Hepatic stellate cell (primary cell): ENCODE results near the gene GMPPB.
"Not testable (repeated sequence)": the region's sequence is repeated elsewhere in the genome, so short reads cannot be mapped to it uniquely, and the experiment has no call there.

Experiments
- DNase-seq: peaks from one replicate; pipeline ENCODE4 v3.0.0; 2011; ENCODE audit warnings: low spot score

Gene GMPPB

DNA sequence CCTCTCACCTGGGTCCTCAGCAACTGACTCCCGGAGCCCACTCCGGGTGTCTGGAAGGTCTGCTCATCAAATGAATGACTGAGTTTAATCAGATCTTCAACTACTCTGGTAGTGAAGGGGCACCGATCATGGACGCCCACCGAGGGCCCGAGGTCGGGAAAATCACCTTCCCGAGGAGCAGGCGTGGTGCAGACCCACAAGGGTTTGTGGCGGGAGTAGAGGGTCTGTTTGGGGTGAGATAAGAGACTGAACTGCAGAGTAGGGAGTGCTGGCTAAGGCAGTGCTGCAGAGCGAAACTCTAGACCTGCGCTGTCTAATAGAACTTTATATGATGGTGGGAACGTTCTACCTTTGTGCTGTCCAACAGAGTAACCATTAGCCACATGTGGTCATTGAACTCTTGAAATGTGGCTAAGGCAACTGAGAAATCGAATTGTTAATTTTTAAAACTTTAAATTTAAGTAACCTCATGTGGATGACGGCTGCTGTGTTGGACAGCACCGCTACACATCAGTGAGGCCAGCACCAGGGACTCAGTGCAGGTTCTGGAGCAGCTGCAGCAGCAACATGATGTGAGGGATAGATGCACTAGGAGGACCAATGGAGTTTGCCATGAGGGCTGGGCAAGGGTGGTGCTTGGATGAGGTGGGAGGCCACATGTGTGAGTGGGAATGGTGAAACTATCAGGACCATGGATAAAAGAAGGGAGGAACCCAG, 33.7 kb downstream of the GMPPB start:
- not testable (repeated sequence) for DNase-seq

GRCh38 chr3:49689046-49689907, 34.5 kb downstream of the GMPPB start, which contains the start of the genes MST1 and RNF123:
Gene MST1 (minus strand): TSS chr3:49689474. CDS start chr3:49688691, 783 bp downstream.
Gene RNF123 (plus strand): TSS chr3:49689557. CDS start chr3:49691166, 1,609 bp downstream.
- DNase-seq, result peak; percentile 94

DNA sequence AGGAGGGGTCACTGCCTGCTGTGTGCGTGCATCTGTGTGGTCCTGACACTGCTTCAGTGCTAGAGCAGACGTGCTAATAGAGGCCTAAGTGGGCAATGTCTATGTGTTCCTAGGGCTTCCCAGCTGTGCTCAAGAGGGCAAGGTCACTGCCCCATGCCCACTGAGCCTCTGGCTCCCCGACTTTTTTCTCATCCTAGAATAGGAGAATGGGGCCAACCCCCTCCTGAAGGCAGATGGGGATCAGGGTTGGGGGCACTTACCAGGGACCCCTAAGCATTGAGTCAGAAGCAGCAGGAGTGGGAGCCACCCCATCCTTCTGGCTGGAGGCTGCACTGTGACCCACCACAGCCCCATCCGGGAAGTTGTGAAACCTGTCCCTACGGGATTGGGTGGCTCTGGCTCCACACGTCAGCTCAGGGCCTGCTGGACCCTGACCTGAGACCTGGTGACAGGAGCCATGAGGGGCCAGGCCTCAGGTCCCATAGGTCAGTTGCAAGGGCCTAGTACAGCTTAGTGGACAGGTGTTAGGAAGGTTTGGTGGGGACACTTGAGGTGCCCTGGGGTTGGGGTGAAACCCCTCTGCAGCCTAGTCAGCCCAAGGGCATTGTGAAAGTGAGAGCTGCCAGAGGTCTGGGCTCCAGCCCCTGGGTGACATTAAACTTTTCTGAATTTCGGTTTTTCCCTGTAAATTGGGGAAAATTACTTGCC, 35.3 kb downstream of the GMPPB start:
- not testable (repeated sequence) for DNase-seq

DNA sequence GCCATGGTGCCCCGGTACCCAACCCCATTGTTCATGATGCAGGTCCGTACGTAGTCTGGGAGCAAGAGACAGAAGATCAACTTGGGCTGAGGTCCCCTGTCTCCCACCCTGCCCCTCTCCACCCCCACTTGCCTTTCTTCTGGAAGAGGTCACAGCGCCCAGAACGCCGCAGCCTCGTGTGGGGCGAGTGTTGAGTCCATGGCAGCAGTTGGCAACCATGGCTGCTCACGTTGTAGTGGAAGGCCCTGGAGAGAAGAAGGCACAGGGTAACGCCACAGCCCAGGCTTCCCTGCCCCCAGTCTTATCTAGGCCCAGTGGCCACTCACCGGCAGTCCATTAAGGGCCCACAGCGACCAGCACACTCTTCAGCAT, 36.3 kb downstream of the GMPPB start:
- DNase-seq, result not testable (repeated sequence)

- not testable (repeated sequence) for DNase-seq
Measured at GRCh38 chr3:49686769-49687423, 36.9 kb downstream of the GMPPB start.

DNA sequence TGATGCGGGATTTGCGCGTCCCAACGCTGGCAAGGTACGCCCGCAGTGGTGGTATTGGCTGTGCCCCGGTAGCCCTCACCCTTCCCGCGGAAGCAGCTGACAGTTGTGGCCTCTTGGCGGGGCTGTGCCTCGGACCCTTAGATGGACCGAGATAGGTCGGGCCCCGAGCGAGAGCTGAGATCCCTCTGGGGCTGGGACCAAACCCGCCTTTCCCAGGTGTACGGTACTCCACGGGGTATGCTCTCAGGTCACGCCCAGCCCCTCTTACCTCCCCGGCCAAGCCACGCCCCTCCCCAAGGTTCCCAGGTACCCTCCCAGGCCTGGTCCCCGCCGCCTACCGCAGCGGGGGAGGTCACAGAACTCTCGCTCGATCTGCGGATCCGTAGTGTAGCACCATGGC, 37.4 kb downstream of the GMPPB start:
- not testable (repeated sequence) for DNase-seq

GRCh38 chr3:49685846-49686245, 37.9 kb downstream of the GMPPB start:
- not testable (repeated sequence) for DNase-seq

- DNase-seq, result not testable (repeated sequence)
Measured at GRCh38 chr3:49685103-49685502, 38.6 kb downstream of the GMPPB start.

DNA sequence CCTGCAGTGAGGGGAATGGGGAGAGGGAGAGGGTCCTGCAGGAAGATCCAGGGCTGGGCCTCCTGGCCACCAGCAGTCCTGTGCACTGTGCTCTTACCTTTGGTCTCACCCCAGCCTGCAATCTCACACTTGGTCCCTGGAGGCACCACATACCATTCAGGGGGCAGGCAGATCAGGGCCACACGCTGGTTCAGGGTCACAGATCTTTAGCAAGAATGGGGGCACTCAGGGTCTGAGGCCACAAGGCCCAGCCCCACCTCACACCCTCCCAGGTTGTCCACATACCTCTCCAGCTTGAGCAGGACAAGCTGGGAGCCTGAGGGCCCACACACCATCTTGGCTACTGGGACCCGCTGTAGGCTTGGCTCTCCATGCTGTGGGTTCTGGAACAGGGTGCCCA, 39.3 kb downstream of the GMPPB start:
- not testable (repeated sequence) for DNase-seq

DNA sequence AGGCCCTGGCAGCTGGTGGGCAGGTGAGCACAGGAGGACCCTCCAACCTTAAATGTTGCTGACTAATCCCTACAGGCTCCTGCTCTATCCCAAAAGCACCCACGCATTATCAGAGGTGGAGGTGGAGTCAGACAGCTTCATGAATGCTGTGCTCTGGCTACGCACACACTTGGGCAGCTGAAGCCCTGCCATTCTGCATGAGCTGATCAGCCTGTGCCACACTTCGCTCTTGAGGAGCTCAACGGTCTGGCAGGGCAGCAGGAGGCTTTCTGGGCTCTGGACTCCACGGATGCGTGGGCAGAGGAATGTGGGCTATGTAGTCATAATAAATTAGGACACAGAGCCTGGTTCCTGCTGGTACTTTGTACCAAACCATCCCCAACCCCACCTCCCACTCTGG, 40.6 kb downstream of the GMPPB start:
- no peak for DNase-seq

DNA sequence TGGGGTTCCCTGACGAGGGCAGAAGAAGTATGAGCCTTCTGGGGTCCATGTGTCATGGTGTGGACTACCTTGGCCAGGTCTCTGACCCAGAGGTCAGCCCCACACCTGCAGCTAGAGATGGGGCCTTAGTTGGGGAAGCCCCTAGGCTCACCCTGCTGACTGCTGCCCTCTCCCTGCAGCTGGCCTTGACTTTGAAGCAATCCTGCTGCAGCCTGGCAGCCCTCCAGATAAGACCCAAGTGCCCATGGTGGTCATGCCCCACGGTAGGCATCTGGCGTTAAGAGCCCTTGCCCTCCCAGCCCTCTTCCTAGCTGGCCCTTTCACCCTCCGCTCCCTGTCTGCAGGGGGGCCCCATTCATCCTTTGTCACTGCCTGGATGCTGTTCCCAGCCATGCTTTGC, 42.2 kb downstream of the GMPPB start:
- DNase-seq, result no peak

- DNase-seq, result no peak
Measured at GRCh38 chr3:49681232-49681522, 42.6 kb downstream of the GMPPB start.

DNA sequence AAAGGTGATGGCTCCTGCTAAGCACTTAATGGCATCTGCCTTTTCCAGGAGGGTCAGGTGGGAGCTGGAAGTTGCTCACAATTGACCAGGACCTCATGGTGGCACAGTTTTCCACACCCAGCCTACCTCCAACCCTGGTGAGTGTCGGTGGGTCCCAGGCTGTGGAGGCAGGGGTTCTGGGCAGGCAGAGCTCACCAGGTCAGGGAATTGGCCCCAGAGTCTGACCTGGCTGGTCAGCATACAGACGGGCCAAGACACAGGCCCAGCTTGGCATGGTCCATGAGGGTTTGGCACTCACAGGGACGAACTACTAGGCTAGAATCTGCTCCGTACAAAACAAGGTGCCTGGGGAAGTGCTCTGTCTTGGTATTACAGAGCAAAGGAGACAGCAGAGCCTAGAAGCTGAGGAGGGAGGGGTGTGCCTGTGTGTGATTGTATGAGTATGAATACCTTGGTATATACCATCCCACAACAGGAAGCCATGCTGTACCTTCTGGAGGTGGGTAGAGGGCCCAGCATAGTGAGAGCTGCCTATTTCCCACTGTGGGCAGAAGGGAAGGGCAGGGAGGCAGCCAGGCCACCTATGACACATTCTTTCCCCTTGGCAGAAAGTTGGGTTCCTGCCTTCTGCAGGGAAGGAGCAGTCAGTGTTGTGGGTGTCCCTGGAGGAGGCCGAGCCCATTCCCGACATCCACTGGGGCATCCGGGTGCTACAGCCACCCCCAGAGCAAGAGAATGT, 43.1 kb downstream of the GMPPB start:
- no peak for DNase-seq

GRCh38 chr3:49675912-49676311, 47.8 kb downstream of the GMPPB start:
- no peak for DNase-seq

DNA sequence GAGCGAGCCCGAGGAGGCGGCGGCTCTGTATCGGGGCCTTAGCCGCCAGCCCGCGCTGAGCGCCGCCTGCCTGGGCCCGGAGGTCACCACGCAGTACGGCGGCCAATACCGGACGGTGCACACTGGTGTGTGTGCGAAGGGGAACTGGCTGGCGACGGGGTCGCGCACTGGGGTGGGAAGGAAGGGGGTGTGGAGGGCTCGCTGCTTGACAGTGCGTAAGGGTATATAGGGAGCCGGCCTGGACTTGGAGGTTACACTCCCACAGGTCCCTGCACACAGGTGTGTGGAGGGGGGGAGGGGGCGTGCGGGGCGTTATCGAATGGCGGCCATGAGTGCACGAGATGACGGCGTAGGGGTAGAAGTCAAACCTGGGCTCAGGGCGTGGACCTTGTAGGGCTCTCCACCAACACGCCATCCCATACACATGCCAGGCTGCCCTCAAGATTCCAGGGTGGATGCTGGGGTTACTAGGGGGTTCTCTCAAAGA, 49.2 kb downstream of the GMPPB start:
- DNase-seq, result no peak

GRCh38 chr3:49673715-49674496, 49.8 kb downstream of the GMPPB start, which contains the start of gene APEH:
Gene APEH (plus strand): TSS chr3:49674351. CDS start chr3:49674402, 51 bp downstream.
- DNase-seq, result peak; percentile 99

- DNase-seq, result no peak
Measured at GRCh38 chr3:49673121-49673714, 50.5 kb downstream of the GMPPB start.

- peak; percentile 80 for DNase-seq
Measured at GRCh38 chr3:49671291-49672288, 52.2 kb downstream of the GMPPB start.

GRCh38 chr3:49670940-49671290, 52.8 kb downstream of the GMPPB start:
- no peak for DNase-seq
